Neuron (in vitro differentiated cells): ENCODE results near the gene BTBD2.

Experiments used
- H2AFZ ChIP-seq: one replicate; pipeline ENCODE4 v1.6.1; 2013; ENCODE audit warnings: low read depth, mild to moderate bottlenecking, inconsistent platforms, low read length, moderate library complexity
- H3K27me3 ChIP-seq: one replicate; pipeline ENCODE4 v1.6.1; 2013; ENCODE audit warnings: low read length; ENCODE audit not compliant: insufficient read depth
- H3K36me3 ChIP-seq: one replicate; pipeline ENCODE4 v1.6.1; 2013; ENCODE audit warnings: low read length; ENCODE audit not compliant: insufficient read depth
- H3K4me1 ChIP-seq: one replicate; pipeline ENCODE4 v1.6.1; 2013; ENCODE audit warnings: low read length; ENCODE audit not compliant: insufficient read depth
- H3K4me3 ChIP-seq: 2 replicates; pipeline ENCODE4 v1.5.1; 2013; ENCODE audit warnings: mild to moderate bottlenecking, low read length, moderate library complexity
- H3K9me3 ChIP-seq: one replicate; pipeline ENCODE4 v1.6.1; 2013; ENCODE audit warnings: low read length

BTBD2 gene

GRCh38 chr19:1986357-1987162 is 29.0 kb downstream of the BTBD2 start:
- Histone ChIP-seq H3K4me1 (no peaks in the 10 kb centered on the region), H3K27me3 (no peaks in the 10 kb centered on the region), H3K9me3 (no peaks in the 10 kb centered on the region), H3K4me3 (no peak overlapping the region), H3K36me3 (peaks cover 77% of the 10 kb centered on the region), H2AFZ (no peak overlapping the region)

GRCh38 chr19:1985588-1986356 is 29.7 kb downstream of the BTBD2 start:
- Histone ChIP-seq H3K36me3 (peaks cover 76% of the 10 kb centered on the region), H2AFZ (no peak overlapping the region), H3K4me3 (no peak overlapping the region)

GRCh38 chr19:1984357-1984756 is 31.2 kb downstream of the BTBD2 start:
- Histone ChIP-seq H3K27me3 (no peaks in the 10 kb centered on the region), H3K9me3 (no peaks in the 10 kb centered on the region), H3K4me3 (no peak overlapping the region), H3K4me1 (no peaks in the 10 kb centered on the region), H3K36me3 (peaks cover 70% of the 10 kb centered on the region), H2AFZ (no peak overlapping the region)

More at GRCh38 chr19:1985588-1986356, 29.7 kb downstream of the BTBD2 start:
- Histone ChIP-seq H3K27me3 (no peaks in the 10 kb centered on the region), H3K4me1 (no peaks in the 10 kb centered on the region), H3K9me3 (no peaks in the 10 kb centered on the region)

- no peak overlapping the region for H2AFZ ChIP-seq
- H3K9me3 ChIP-seq: no peaks in the 10 kb centered on the region
- H3K36me3 ChIP-seq: peaks cover 60% of the 10 kb centered on the region
- no peaks in the 10 kb centered on the region for H3K27me3 ChIP-seq
- no peak overlapping the region for H3K4me3 ChIP-seq
- H3K4me1 ChIP-seq: no peaks in the 10 kb centered on the region
These were observed 34.3 kb downstream of the BTBD2 start for GRCh38 chr19:1981253-1981652.

GRCh38 chr19:1980809-1981181 is 34.7 kb downstream of the BTBD2 start:
- Histone ChIP-seq H3K36me3 (peaks cover 57% of the 10 kb centered on the region), H3K4me3 (no peak overlapping the region), H3K4me1 (no peaks in the 10 kb centered on the region), H3K9me3 (no peaks in the 10 kb centered on the region), H2AFZ (no peak overlapping the region), H3K27me3 (no peaks in the 10 kb centered on the region)

GRCh38 chr19:1980091-1980808 is 35.3 kb downstream of the BTBD2 start:
- Histone ChIP-seq H3K36me3 (peaks cover 55% of the 10 kb centered on the region), H3K27me3 (no peaks in the 10 kb centered on the region), H3K4me1 (no peaks in the 10 kb centered on the region), H3K9me3 (no peaks in the 10 kb centered on the region), H2AFZ (no peak overlapping the region), H3K4me3 (no peak overlapping the region)

GRCh38 chr19:1979642-1980041 is 35.9 kb downstream of the BTBD2 start:
- Histone ChIP-seq H3K36me3 (peaks cover 56% of the 10 kb centered on the region), H3K27me3 (no peaks in the 10 kb centered on the region), H3K9me3 (no peaks in the 10 kb centered on the region), H3K4me1 (no peaks in the 10 kb centered on the region), H3K4me3 (no peak overlapping the region), H2AFZ (no peak overlapping the region)

- Histone ChIP-seq H3K27me3 (no peaks in the 10 kb centered on the region), H3K36me3 (peaks cover 57% of the 10 kb centered on the region), H3K4me1 (no peaks in the 10 kb centered on the region)
These were observed 36.5 kb downstream of the BTBD2 start for GRCh38 chr19:1979017-1979416.

GRCh38 chr19:1978346-1978894 is 37.1 kb downstream of the BTBD2 start:
- Histone ChIP-seq H2AFZ (no peak overlapping the region), H3K4me3 (no peak overlapping the region), H3K4me1 (no peaks in the 10 kb centered on the region), H3K27me3 (no peaks in the 10 kb centered on the region), H3K9me3 (no peaks in the 10 kb centered on the region), H3K36me3 (peaks cover 55% of the 10 kb centered on the region)

More at GRCh38 chr19:1979017-1979416, 36.5 kb downstream of the BTBD2 start:
- H2AFZ ChIP-seq: no peak overlapping the region
- no peak overlapping the region for H3K4me3 ChIP-seq
- H3K9me3 ChIP-seq: no peaks in the 10 kb centered on the region

- Histone ChIP-seq H2AFZ (no peak overlapping the region), H3K36me3 (peaks cover 48% of the 10 kb centered on the region), H3K4me3 (no peak overlapping the region), H3K27me3 (no peaks in the 10 kb centered on the region), H3K9me3 (no peaks in the 10 kb centered on the region), H3K4me1 (no peaks in the 10 kb centered on the region)
These were observed 38.4 kb downstream of the BTBD2 start for GRCh38 chr19:1977120-1977519.

GRCh38 chr19:1975162-1975480 is 40.4 kb downstream of the BTBD2 start:
- Histone ChIP-seq H2AFZ (no peak overlapping the region), H3K4me1 (no peaks in the 10 kb centered on the region), H3K4me3 (no peak overlapping the region), H3K27me3 (no peaks in the 10 kb centered on the region), H3K9me3 (peaks cover 2% of the 10 kb centered on the region), H3K36me3 (peaks cover 49% of the 10 kb centered on the region)

- H2AFZ ChIP-seq: no peak overlapping the region
- H3K4me3 ChIP-seq: no peak overlapping the region
- no peaks in the 10 kb centered on the region for H3K27me3 ChIP-seq
- H3K4me1 ChIP-seq: no peaks in the 10 kb centered on the region
- peaks cover 48% of the 10 kb centered on the region for H3K36me3 ChIP-seq
- peaks cover 2% of the 10 kb centered on the region for H3K9me3 ChIP-seq
These were observed 40.9 kb downstream of the BTBD2 start for GRCh38 chr19:1974381-1975161.
